WI38 (cell line): ENCODE measurements around the gene MOXD1.
"Not testable (repeated sequence)": the region's sequence is repeated elsewhere in the genome, so short reads cannot be mapped to it uniquely, and the experiment has no call there.

ENCODE experiments used
- H3K4me3 ChIP-seq: 2 replicates; pipeline ENCODE4 v1.5.1; 2011; ENCODE audit warnings: low read depth, mild to moderate bottlenecking, control low read depth, low read length
- CTCF ChIP-seq: IDR thresholded peaks from 2 replicates; pipeline ENCODE4 v1.5.1; 2012; ENCODE audit warnings: low read depth, mild to moderate bottlenecking, control low read depth, low read length

Gene MOXD1

GRCh38 chr6:132275066-132275970 is 126.0 kb downstream of the MOXD1 start:
- no peak for TF ChIP-seq CTCF
- no peak overlapping the region for H3K4me3 ChIP-seq

- no peak overlapping the region for H3K4me3 ChIP-seq
- TF ChIP-seq CTCF, result no peak
These were observed 128.5 kb downstream of the MOXD1 start for GRCh38 chr6:132272776-132273175.

GRCh38 chr6:132270726-132271402 is 130.4 kb downstream of the MOXD1 start:
- no peak for TF ChIP-seq CTCF

GRCh38 chr6:132268666-132269065 is 132.6 kb downstream of the MOXD1 start:
- not testable (repeated sequence) for H3K4me3 ChIP-seq

More at GRCh38 chr6:132270726-132271402, 130.4 kb downstream of the MOXD1 start:
- H3K4me3 ChIP-seq, result no peak overlapping the region

GRCh38 chr6:132268209-132268608 is 133.1 kb downstream of the MOXD1 start:
- TF ChIP-seq CTCF, result no peak
- no peak overlapping the region for H3K4me3 ChIP-seq

GRCh38 chr6:132265451-132266097 is 135.7 kb downstream of the MOXD1 start:
- no peak overlapping the region for H3K4me3 ChIP-seq

More at GRCh38 chr6:132265451-132266097, 135.7 kb downstream of the MOXD1 start:
- no peak for TF ChIP-seq CTCF
